Gastroesophageal sphincter (tissue), 4 donors: ENCODE measurements around the gene HDGF. TPM values are rescaled to one million over a fixed set of nuclear protein-coding genes. Genes with fewer than 3 reads are reported as not detected.
A peak's percentile ranks its signal among the peaks of the same experiment; 100 is the strongest.
"Not testable (repeated sequence)": the region's sequence is repeated elsewhere in the genome, so short reads cannot be mapped to it uniquely, and the experiment has no call there.

ENCODE experiments used
- ATAC-seq: fragments of 150-250 bp; one replicate; pipeline ENCODE4 v1.9.1; 2016; ENCODE audit warnings: mild to moderate bottlenecking, moderate library complexity
- H3K27ac ChIP-seq, 4 donors: fragments of 200-600 bp; sonication (generic) in 3 of 4; 1 replicate in 3 of 4; 2 replicates in 1 of 4; pipeline ENCODE4 v1.5.1; 2016 to 2019
- H3K27me3 ChIP-seq: fragments of 200-600 bp; sonication (generic); one replicate; pipeline ENCODE4 v1.5.1; 2019
- H3K36me3 ChIP-seq, 2 donors: fragments of 200-600 bp; sonication (generic); one replicate each; pipeline ENCODE4 v1.5.1; 2019; ENCODE audit warnings: control low read depth in 1 of 2
- H3K4me1 ChIP-seq, 3 donors: fragments of 200-600 bp; sonication (generic); 1 replicate in 2 of 3; 2 replicates in 1 of 3; pipeline ENCODE4 v1.5.1; 2016 to 2019; ENCODE audit warnings: control low read depth in 2 of 3
- H3K4me3 ChIP-seq, 2 donors: fragments of 200-600 bp; sonication (generic); one replicate each; pipeline ENCODE4 v1.5.1; 2019; ENCODE audit warnings: mild to moderate bottlenecking in 1 of 2, moderate library complexity in 1 of 2
- H3K9me3 ChIP-seq, 3 donors: fragments of 200-600 bp; sonication (generic); one replicate each; pipeline ENCODE4 v1.5.1; 2017 to 2019; ENCODE audit warnings: control low read depth in 2 of 3
- CTCF ChIP-seq, 4 experiments: fragments of 200-600 bp in 2 of 4; fragments of 450-650 bp in 2 of 4; sonication (generic) in 1 of 4; IDR thresholded peaks; one replicate each; pipeline ENCODE4 v1.5.1; 2017 to 2019; ENCODE audit warnings: antibody characterized with exemption in 4 of 4, mild to moderate bottlenecking in 2 of 4, moderate library complexity in 2 of 4
- EP300 ChIP-seq: sonication (generic); formaldehyde crosslinking; IDR thresholded peaks from one replicate; pipeline ENCODE4 v1.6.1; 2017; ENCODE audit warnings: antibody characterized with exemption, mild to moderate bottlenecking
- POLR2A ChIP-seq, 2 donors: fragments of 450-650 bp; IDR thresholded peaks; one replicate each; pipeline ENCODE4 v1.6.1; 2017; ENCODE audit warnings: antibody characterized with exemption in 2 of 2, mild to moderate bottlenecking in 2 of 2, moderate library complexity in 1 of 2
- POLR2AphosphoS5 ChIP-seq: sonication (generic); formaldehyde crosslinking; IDR thresholded peaks from one replicate; pipeline ENCODE4 v1.6.1; 2017; ENCODE audit warnings: antibody characterized with exemption
- WGBS, 2 donors: methylation state at CpG; one replicate each; pipeline ENCODE4 v1.1.5; 2018; ENCODE audit warnings: low coverage in 1 of 2; 5-methylcytosine and 5-hydroxymethylcytosine counted together
- total RNA-seq, 4 donors: library from RNA; depleted of rRNA; stranded (reverse); fragments of >200 nt; gene quantifications; one replicate each; pipeline ENCODE4 v1.1.0, GENCODE V29; 2016

The HDGF gene
- total RNA-seq, 4 donors from 2014 or later: 138 to 237 (median 186) TPM

- peak overlapping the region; percentile 69 to 97 (median 93) for H3K27ac ChIP-seq
- 0% methylated on average over 5 of the region's 31 CpGs for WGBS, 2 donors
- peaks cover 0 to 20% of the 10 kb centered on the region in 2 donors for H3K36me3 ChIP-seq
- no peak for TF ChIP-seq EP300
- no peak for TF ChIP-seq POLR2AphosphoS5
- no peak for TF ChIP-seq POLR2A (IDR thresholded peaks at IDR 0.05)
- TF ChIP-seq CTCF (IDR thresholded peaks at IDR 0.05): no peak
- peak overlapping the region; percentile 71 to 84 for H3K4me3 ChIP-seq
- H3K27me3 ChIP-seq: no peaks in the 10 kb centered on the region
- H3K4me1 ChIP-seq: peaks cover 0 to 63% (median 40%) of the 10 kb centered on the region in 3 donors
- no peak for ATAC-seq
- H3K9me3 ChIP-seq: no peaks in the 10 kb centered on the region
These were observed 16.6 kb upstream of the HDGF start for GRCh38 chr1:156767879-156768604.

GRCh38 chr1:156767101-156767878 is 15.8 kb upstream of the HDGF start, which contains the start of gene PRCC:
PRCC (plus strand) TSS chr1:156767535; CDS start chr1:156767772, 237 bp downstream.
- Histone ChIP-seq H3K27me3 (no peaks in the 10 kb centered on the region), H3K9me3 (no peaks in the 10 kb centered on the region), H3K36me3 (peaks cover 0 to 20% of the 10 kb centered on the region in 2 donors), H3K27ac (peak within 1 kb of the TSS; percentile 87 to 97 (median 93)), H3K4me1 (peaks cover 0 to 55% (median 35%) of the 10 kb centered on the region in 3 donors), H3K4me3 (peak within 1 kb of the TSS; percentile 74 to 84)
- peak; percentile 98 for ATAC-seq
- WGBS, 2 donors: 0% methylated on average over 6 to 20 of the region's 50 CpGs
- TF ChIP-seq POLR2A (IDR thresholded peaks at IDR 0.05) (peak in 1 of 2 donors; percentile 29), EP300 (no peak), POLR2AphosphoS5 (peak; percentile 78), CTCF (IDR thresholded peaks at IDR 0.05) (no peak)

DNA sequence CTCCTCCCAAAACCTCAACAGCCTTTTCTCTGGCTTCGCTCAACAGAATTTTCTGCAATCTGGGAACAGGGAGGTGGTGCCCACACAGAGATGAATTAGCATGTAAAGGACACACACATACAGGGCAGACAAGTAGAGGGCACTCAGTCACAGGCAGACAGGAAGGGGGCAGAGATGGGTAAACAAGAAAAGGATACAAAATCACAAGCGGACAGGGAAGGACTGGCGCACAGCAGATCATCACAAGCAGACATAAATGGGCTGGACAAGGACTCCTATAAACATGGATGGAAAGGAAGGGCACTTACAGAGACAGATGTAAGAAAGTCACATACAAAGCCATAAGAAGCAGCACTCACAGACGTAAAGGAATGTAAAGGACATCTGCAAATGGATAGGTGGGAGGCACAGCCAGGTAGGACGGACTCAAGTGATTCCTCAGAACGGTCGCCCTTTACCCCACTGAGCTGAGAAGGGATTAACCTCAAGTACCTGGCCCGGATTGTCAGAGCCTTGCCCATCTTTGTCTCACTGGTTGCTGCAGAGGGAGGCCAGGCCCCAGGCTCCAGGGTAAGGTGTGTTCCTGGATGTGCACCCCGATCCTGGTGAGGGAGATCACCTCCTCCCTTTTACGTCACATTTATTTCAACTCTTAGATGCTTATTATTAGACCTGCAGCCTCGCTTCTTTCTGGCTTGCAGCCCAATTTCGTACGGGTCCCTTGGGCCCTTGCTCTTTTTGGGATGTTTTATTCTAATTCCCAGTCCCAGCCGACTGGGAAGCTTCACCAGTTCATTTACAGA is 15.0 kb upstream of the HDGF start:
- ATAC-seq: peak; percentile 13
- H3K9me3 ChIP-seq: no peaks in the 10 kb centered on the region
- 2% methylated on average over 12 to 13 of the region's 14 CpGs for WGBS, 2 donors
- TF ChIP-seq POLR2A (IDR thresholded peaks at IDR 0.05) (no peak), POLR2AphosphoS5 (no peak), EP300 (no peak), CTCF (IDR thresholded peaks at IDR 0.05) (no peak)
- H3K4me3 ChIP-seq: peak overlapping the region; percentile 74 to 84
- H3K4me1 ChIP-seq: peaks cover 0 to 47% (median 33%) of the 10 kb centered on the region in 3 donors
- H3K27ac ChIP-seq: peak overlapping the region; percentile 87 to 97 (median 92)
- peaks cover 0 to 14% of the 10 kb centered on the region in 2 donors for H3K36me3 ChIP-seq
- no peaks in the 10 kb centered on the region for H3K27me3 ChIP-seq

DNA sequence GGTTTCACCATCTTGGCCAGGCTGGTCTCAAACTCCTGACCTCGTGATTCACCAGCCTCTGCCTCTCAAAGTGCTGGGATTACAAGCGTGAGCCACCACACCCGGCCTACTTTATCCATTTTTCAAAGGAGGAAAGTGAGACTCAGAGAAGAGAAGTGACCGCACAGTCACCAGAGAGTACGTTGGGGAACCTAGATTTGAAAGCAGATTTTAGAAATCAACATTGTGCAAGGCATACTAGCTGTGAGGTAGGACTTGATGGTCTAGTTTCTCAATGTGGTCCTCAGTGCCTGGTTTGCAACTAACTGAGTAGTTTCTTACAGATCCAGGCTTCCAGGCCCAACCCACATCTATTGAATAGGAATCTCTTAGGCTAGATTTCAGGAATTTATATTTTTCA is 14.2 kb upstream of the HDGF start:
- ATAC-seq: no peak

DNA sequence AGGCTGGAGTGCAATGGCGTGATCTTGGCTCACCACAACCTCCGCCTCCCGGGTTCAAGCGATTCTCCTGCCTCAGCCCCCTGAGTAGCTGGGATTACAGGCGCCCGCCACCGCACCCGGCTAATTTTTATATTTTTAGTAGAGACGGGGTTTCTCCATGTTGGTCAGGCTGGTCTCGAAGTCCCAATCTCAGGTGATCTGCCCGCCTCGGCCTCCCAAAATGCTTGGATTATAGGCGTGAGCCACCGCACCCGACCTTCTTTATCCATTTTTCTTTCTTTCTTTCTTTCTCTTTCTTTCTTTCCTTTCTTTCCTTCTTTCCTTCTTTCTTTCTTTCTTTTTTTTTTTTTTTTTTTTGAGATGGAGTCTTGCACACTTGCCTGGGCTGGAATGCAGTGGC is 13.7 kb upstream of the HDGF start:
- peaks cover 0 to 34% (median 20%) of the 10 kb centered on the region in 3 donors for H3K4me1 ChIP-seq
- ATAC-seq, H3K4me3 ChIP-seq, H3K27ac ChIP-seq, H3K36me3 ChIP-seq, H3K9me3 ChIP-seq, H3K27me3 ChIP-seq: not testable (repeated sequence)
- WGBS, 2 donors: 90 to 100% methylated on average over 4 to 6 of the region's 15 CpGs

More for the DNA sequence above, 14.2 kb upstream of the HDGF start:
- Histone ChIP-seq H3K27me3 (no peaks in the 10 kb centered on the region), H3K27ac (no peak overlapping the region), H3K4me3 (no peak overlapping the region), H3K9me3 (no peaks in the 10 kb centered on the region), H3K36me3 (peaks cover 0 to 6% of the 10 kb centered on the region in 2 donors), H3K4me1 (peaks cover 0 to 39% (median 25%) of the 10 kb centered on the region in 3 donors)
- TF ChIP-seq POLR2AphosphoS5: no peak
- TF ChIP-seq EP300: no peak
- no peak for TF ChIP-seq CTCF (IDR thresholded peaks at IDR 0.05)
- TF ChIP-seq POLR2A (IDR thresholded peaks at IDR 0.05): no peak
- WGBS, 2 donors: 67 to 93% methylated on average over 2 to 3 of the region's 5 CpGs
